Lung (tissue), 12 donors: ENCODE results near the gene MED16. TPM values are rescaled to one million over a fixed set of nuclear protein-coding genes. Genes with fewer than 3 reads are reported as not detected.
A peak's percentile ranks its signal among the peaks of the same experiment; 100 is the strongest.

Experiments
- ATAC-seq: fragments of 200-7000 bp; cut with Tn5 transposase; one replicate; pipeline ENCODE4 v1.9.1; 2020; ENCODE audit warnings: moderate number of reproducible peaks; ENCODE audit not compliant: insufficient read depth, low FRiP score
- DNase-seq, 3 donors: peaks; one replicate each; pipeline ENCODE4 v3.0.0-alpha.2; 2013 to 2017
- H3K27ac ChIP-seq, 2 donors: one replicate each; pipeline ENCODE4 v1.5.1; 2013; ENCODE audit warnings: mild to moderate bottlenecking in 2 of 2, moderate library complexity in 2 of 2, control low read depth in 1 of 2, inconsistent platforms in 1 of 2, low read depth in 1 of 2, low read length in 1 of 2
- H3K27me3 ChIP-seq, 3 donors: one replicate each; pipeline ENCODE4 v1.5.1; 2013; ENCODE audit warnings: low read length in 2 of 3; ENCODE audit not compliant: control insufficient read depth in 3 of 3, insufficient read depth in 3 of 3
- H3K36me3 ChIP-seq, 4 donors: one replicate each; pipeline ENCODE4 v1.5.1; 2013; ENCODE audit warnings: low read length in 4 of 4, mild to moderate bottlenecking in 1 of 4, moderate library complexity in 1 of 4; ENCODE audit not compliant: control insufficient read depth in 4 of 4, insufficient read depth in 4 of 4
- H3K4me1 ChIP-seq, 5 donors: one replicate each; pipeline ENCODE4 v1.5.1; 2013; ENCODE audit warnings: low read length in 5 of 5, mild to moderate bottlenecking in 2 of 5, moderate library complexity in 1 of 5; ENCODE audit not compliant: control insufficient read depth in 5 of 5, insufficient read depth in 5 of 5
- H3K4me3 ChIP-seq: one replicate; pipeline ENCODE4 v1.5.1; 2013; ENCODE audit warnings: mild to moderate bottlenecking, control low read depth, moderate library complexity
- H3K9ac ChIP-seq, 2 donors: one replicate each; pipeline ENCODE4 v1.5.1; 2013; ENCODE audit warnings: low read length in 2 of 2, control low read depth in 1 of 2; ENCODE audit not compliant: insufficient read depth in 1 of 2
- H3K9me3 ChIP-seq, 4 donors: one replicate each; pipeline ENCODE4 v1.5.1; 2013; ENCODE audit warnings: low read length in 3 of 4, mild to moderate bottlenecking in 1 of 4, moderate library complexity in 1 of 4; ENCODE audit not compliant: control insufficient read depth in 4 of 4, insufficient read depth in 3 of 4
- whole genome bisulfite sequencing, 2 donors: extraction: QIAGEN DNeasy Blood & Tissue Kit; methylation state at CpG; one replicate each; pipeline ENCODE4 v1.1.7; 2013; 5-methylcytosine and 5-hydroxymethylcytosine counted together
- polyA plus RNA-seq, 2 donors: library from polyadenylated mRNA; stranded (reverse); fragments of 200-250 nt; gene quantifications; one replicate each; pipeline ENCODE4 v1.2.1, GENCODE V29; 2013
- total RNA-seq, 2 donors: library from RNA; depleted of rRNA in 1 of 2; stranded (reverse); fragments of >200 nt in 1 of 2; gene quantifications; one replicate each; pipeline ENCODE4 v1.2.1, GENCODE V29; 2014 to 2021
- TF ChIP-seq, protein P1 (sequence below): IDR thresholded peaks from 2 replicates; pipeline ENCODE4 v1.5.1; 2012; ENCODE audit warnings: mild to moderate bottlenecking; ENCODE audit errors: control extremely low read depth, extremely low read depth
- donor health status: control.
- donor health status: control.
- donor health status: Bipolar disorder and iron deficiency.
- donor health status: healthy.
- donor health status: DM: yes; HTN: yes; CAD: no.

Gene MED16
- total and polyA plus RNA-seq, 4 donors = 38.7 to 72.3 (median 52.3) TPM

GRCh38 chr19:918152-918437 is 25.1 kb upstream of the MED16 start:
- Histone ChIP-seq H3K27me3 (peaks cover 6 to 27% (median 23%) of the 10 kb centered on the region in 3 donors), H3K4me1 (peaks cover 0 to 15% (median 2%) of the 10 kb centered on the region in 5 donors)
- WGBS, 2 donors = 2 to 6% methylated on average over 12 of the region's 12 CpGs

DNA sequence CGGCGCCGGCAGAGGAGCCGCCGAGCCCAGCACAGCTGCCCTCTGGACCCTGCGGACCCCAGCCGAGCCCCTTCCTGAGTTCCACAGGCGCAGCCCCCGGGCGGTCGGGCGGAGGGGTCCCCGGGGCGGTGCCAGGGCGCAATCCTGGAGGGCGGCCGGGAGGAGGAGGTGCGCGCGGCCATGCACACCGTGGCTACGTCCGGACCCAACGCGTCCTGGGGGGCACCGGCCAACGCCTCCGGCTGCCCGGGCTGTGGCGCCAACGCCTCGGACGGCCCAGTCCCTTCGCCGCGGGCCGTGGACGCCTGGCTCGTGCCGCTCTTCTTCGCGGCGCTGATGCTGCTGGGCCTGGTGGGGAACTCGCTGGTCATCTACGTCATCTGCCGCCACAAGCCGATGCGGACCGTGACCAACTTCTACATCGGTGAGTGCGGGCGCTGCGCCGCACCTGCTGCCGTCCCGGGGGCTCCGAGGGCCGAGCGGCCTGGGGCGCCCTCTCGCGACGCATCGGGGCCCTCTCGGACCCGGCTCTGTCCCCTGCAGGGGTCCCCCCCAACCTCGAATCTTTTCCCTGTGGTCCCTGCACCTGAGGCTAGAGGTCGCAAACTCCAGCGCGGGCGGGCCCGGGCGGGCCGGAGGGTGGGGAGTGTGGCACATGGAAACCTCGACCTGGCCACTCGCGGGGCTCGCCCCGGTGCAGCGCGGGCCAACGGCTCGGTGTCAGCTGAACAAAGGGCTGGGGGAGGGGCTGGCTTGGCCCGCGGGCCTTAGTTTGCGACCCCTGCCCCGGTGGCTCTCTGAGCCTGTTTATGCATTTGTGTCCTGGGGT is 24.6 kb upstream of the MED16 start, which contains the start of gene KISS1R:
Gene KISS1R (plus strand): TSS at position 11 of the 829 bp plus-strand sequence. CDS start 170 bp downstream, at position 181.
- TF ChIP-seq, protein P1, sequence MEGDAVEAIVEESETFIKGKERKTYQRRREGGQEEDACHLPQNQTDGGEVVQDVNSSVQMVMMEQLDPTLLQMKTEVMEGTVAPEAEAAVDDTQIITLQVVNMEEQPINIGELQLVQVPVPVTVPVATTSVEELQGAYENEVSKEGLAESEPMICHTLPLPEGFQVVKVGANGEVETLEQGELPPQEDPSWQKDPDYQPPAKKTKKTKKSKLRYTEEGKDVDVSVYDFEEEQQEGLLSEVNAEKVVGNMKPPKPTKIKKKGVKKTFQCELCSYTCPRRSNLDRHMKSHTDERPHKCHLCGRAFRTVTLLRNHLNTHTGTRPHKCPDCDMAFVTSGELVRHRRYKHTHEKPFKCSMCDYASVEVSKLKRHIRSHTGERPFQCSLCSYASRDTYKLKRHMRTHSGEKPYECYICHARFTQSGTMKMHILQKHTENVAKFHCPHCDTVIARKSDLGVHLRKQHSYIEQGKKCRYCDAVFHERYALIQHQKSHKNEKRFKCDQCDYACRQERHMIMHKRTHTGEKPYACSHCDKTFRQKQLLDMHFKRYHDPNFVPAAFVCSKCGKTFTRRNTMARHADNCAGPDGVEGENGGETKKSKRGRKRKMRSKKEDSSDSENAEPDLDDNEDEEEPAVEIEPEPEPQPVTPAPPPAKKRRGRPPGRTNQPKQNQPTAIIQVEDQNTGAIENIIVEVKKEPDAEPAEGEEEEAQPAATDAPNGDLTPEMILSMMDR = no peak
- DNase-seq (peak in 1 of 3 donors; percentile 52), ATAC-seq (no peak)
- H3K4me3 ChIP-seq = no peak within 1 kb of the TSS
- H3K4me1 ChIP-seq = peaks cover 0 to 15% (median 2%) of the 10 kb centered on the region in 5 donors
- H3K27ac ChIP-seq = no peak within 1 kb of the TSS
- H3K9ac ChIP-seq = no peak within 1 kb of the TSS
- no peaks in the 10 kb centered on the region for H3K9me3 ChIP-seq
- 1% methylated on average over 70 to 87 of the region's 87 CpGs for WGBS, 2 donors
- no peaks in the 10 kb centered on the region for H3K36me3 ChIP-seq
- H3K27me3 ChIP-seq = peaks cover 6 to 27% (median 23%) of the 10 kb centered on the region in 3 donors

More at GRCh38 chr19:918152-918437, 25.1 kb upstream of the MED16 start:
- ATAC-seq (no peak), DNase-seq (no peak)
- Histone ChIP-seq H3K36me3 (no peaks in the 10 kb centered on the region), H3K4me3 (no peak overlapping the region), H3K27ac (no peak overlapping the region), H3K9me3 (no peaks in the 10 kb centered on the region), H3K9ac (no peak overlapping the region)
- TF ChIP-seq, protein P1 = no peak

DNA sequence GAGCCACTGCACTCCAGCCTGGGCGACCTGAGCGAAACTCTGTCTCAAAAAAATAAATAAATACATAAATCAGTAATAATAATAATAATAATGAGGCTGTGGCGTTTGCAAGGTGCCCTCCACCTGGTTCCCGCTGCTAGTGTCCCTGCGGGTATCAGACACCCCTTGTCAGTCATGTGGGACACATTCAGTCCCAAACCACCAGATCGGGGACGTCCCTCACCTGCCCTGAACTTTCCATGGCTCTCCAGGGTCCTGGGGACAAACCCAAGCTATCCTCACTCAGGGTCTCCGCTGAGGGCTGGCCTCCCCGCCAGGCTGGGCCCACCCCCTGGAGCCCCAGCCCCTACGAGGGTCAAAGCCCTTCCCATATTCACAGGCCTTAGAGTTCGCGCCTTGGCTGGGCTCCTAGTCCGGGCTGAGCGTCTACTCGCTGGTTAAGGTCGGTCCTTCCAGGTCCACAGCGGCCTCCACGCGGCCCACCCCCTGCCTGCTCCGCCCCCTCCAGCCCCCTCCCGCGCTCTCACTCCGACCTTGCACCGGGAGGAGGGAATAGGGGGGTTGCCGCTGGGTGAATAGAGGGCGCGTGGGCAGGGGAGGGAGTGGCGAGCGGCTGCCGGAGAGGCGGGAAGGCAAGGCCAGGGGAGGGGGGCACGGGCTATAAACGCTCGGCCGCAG is 23.8 kb upstream of the MED16 start:
- Histone ChIP-seq H3K9ac (no peak overlapping the region), H3K9me3 (no peaks in the 10 kb centered on the region), H3K4me3 (no peak overlapping the region), H3K4me1 (peaks cover 0 to 15% (median 2%) of the 10 kb centered on the region in 5 donors), H3K27me3 (peaks cover 6 to 27% (median 23%) of the 10 kb centered on the region in 3 donors), H3K27ac (no peak overlapping the region), H3K36me3 (no peaks in the 10 kb centered on the region)
- no peak for ATAC-seq
- peak in 2 of 3 donors; percentile 45 to 60 for DNase-seq
- TF ChIP-seq, protein P1 = no peak
- WGBS, 2 donors = 18 to 19% methylated on average over 35 of the region's 35 CpGs
